H1 (cell line): ENCODE measurements around the gene RAB3IP. TPM values are rescaled to one million over a fixed set of nuclear protein-coding genes. Genes with fewer than 3 reads are reported as not detected.

Source experiments
- BCL11A ChIP-seq, 2 experiments: IDR thresholded peaks; one replicate each; pipeline ENCODE4 v1.6.1; 2011; ENCODE audit warnings: low read depth in 2 of 2, low read length in 2 of 2, mild to moderate bottlenecking in 2 of 2
- CBX5 ChIP-seq: fragments of 300-800, 300-1000 bp; sonication (generic); IDR thresholded peaks from 2 replicates; pipeline ENCODE4 v1.7.1; 2016; ENCODE audit warnings: antibody characterized with exemption, low read length, low read depth
- CBX8 ChIP-seq: fragments of 300-800, 300-1000 bp; sonication (generic); IDR thresholded peaks from 2 replicates; pipeline ENCODE4 v1.7.1; 2016; ENCODE audit warnings: low read depth, low read length, borderline replicate concordance
- CTBP2 ChIP-seq: IDR thresholded peaks from 2 replicates; pipeline ENCODE4 v1.7.0; 2011; ENCODE audit warnings: borderline replicate concordance, mild to moderate bottlenecking, moderate library complexity, mixed read lengths, low read length; ENCODE audit not compliant: insufficient read depth, insufficient read length
- CTCF ChIP-seq, 3 experiments: IDR thresholded peaks; 1 replicate in 2 of 3; 2 replicates in 1 of 3; pipeline versions ENCODE4 v1.5.1 to v1.6.1; 2011; ENCODE audit warnings: low read length in 3 of 3, mild to moderate bottlenecking in 3 of 3, inconsistent platforms in 2 of 3, low read depth in 1 of 3, moderate library complexity in 1 of 3; ENCODE audit not compliant: insufficient read depth in 1 of 3; ENCODE audit errors: control extremely low read depth in 1 of 3
- EGR1 ChIP-seq: IDR thresholded peaks from 2 replicates; pipeline ENCODE4 v1.6.1; 2011; ENCODE audit warnings: low read depth, low read length, borderline replicate concordance
- EP300 ChIP-seq, 2 experiments: IDR thresholded peaks; 1 replicate in 1 of 2; 2 replicates in 1 of 2; pipeline ENCODE4 v1.6.1; 2011 to 2012; ENCODE audit warnings: low read depth in 2 of 2, low read length in 2 of 2, mild to moderate bottlenecking in 2 of 2, borderline replicate concordance in 1 of 2, inconsistent platforms in 1 of 2, moderate library complexity in 1 of 2
- HDAC6 ChIP-seq: IDR thresholded peaks from one replicate; pipeline ENCODE4 v1.7.1; 2012; ENCODE audit warnings: low read depth, mild to moderate bottlenecking, inconsistent platforms, low read length, moderate library complexity
- PHF8 ChIP-seq: fragments of 200-600 bp; sonication (generic); conservative IDR thresholded peaks from 2 replicates; pipeline ENCODE4 v1.7.1; 2012; ENCODE audit warnings: low read depth, mild to moderate bottlenecking, inconsistent platforms, low read length, moderate library complexity
- POU5F1 ChIP-seq: IDR thresholded peaks from 2 replicates; pipeline ENCODE4 v1.6.1; 2011; ENCODE audit warnings: low read depth, mild to moderate bottlenecking, low read length, moderate library complexity
- RAD21 ChIP-seq, 2 experiments: IDR thresholded peaks in 1 of 2; conservative IDR thresholded peaks in 1 of 2; 2 replicates each; pipeline ENCODE4 v1.6.1; 2011; ENCODE audit warnings: low read depth in 2 of 2, low read length in 2 of 2, improper control_type of control experiment in 1 of 2, inconsistent platforms in 1 of 2, mild to moderate bottlenecking in 1 of 2, moderate library complexity in 1 of 2
- RFX5 ChIP-seq: IDR thresholded peaks from 2 replicates; pipeline ENCODE4 v1.6.1; 2011; ENCODE audit warnings: low read depth, low read length, improper control_type of control experiment, borderline replicate concordance
- SAP30 ChIP-seq: fragments of 300-600 bp; sonication (generic); IDR thresholded peaks from 2 replicates; pipeline ENCODE4 v1.7.1; 2012; ENCODE audit warnings: low read length, moderate library complexity, mild to moderate bottlenecking, inconsistent platforms; ENCODE audit not compliant: insufficient read depth, insufficient replicate concordance
- SIN3A ChIP-seq, 2 experiments: IDR thresholded peaks in 1 of 2; conservative IDR thresholded peaks in 1 of 2; 2 replicates each; pipeline ENCODE4 v1.6.1; 2011 to 2012; ENCODE audit warnings: low read length in 2 of 2, improper control_type of control experiment in 1 of 2, low read depth in 1 of 2, mild to moderate bottlenecking in 1 of 2
- SP1 ChIP-seq: IDR thresholded peaks from 2 replicates; pipeline ENCODE4 v1.6.1; 2011; ENCODE audit warnings: low read depth, low read length
- SUZ12 ChIP-seq: fragments of 200-600 bp; sonication (generic); IDR thresholded peaks from 2 replicates; pipeline ENCODE4 v1.6.1; 2012; ENCODE audit warnings: mild to moderate bottlenecking, inconsistent platforms, low read length, moderate library complexity, mixed read lengths
- TEAD4 ChIP-seq: IDR thresholded peaks from 2 replicates; pipeline ENCODE4 v1.6.1; 2012; ENCODE audit warnings: low read depth, low read length, inconsistent platforms, mixed read lengths
- polyA plus RNA-seq, 7 experiments: library from polyadenylated mRNA; depleted of rRNA in 3 of 7; stranded (reverse) in 5 of 7; unstranded in 2 of 7; fragments of >200 nt in 5 of 7; fragments of 200-250 nt in 2 of 7; gene quantifications; 1 replicate in 5 of 7; 2 replicates in 1 of 7; 4 replicates in 1 of 7; pipeline versions ENCODE4 v1.2.1 to v1.2.3, GENCODE V29; 2011 to 2013; ENCODE audit warnings: missing spikeins in 2 of 7, mixed read lengths in 2 of 7
- total RNA-seq: library from RNA; stranded (reverse); fragmentation: NEBNext Ultra II Directional; extraction: Animal tissue kit (Norgen Biotek cat#: 25700); gene quantifications from 2 replicates; pipeline ENCODE4 v1.2.1, GENCODE V29; 2021

The RAB3IP gene
- total and polyA plus RNA-seq, 2 of the 8 experiments (the other 6 are each of a cell fraction or from before 2014, with no cell fraction given) = 17.7 to 34.6 TPM

- TF ChIP-seq SAP30 = peak; percentile 65
- TF ChIP-seq RFX5 = no peak
- TF ChIP-seq TEAD4 = no peak
- TF ChIP-seq SIN3A (conservative IDR thresholded peaks at IDR 0.05 in 1 of 2, IDR thresholded peaks at IDR 0.05 in 1 of 2; ENCODE audit: low read depth in 1 of 2, low read length in 2 of 2) = peak in 1 of 2 experiments; percentile 24; a peak in 1 of 4 replicates
- no peak for TF ChIP-seq EP300 (IDR thresholded peaks at IDR 0.05; ENCODE audit: borderline replicate concordance in 1 of 2, low read depth in 2 of 2, low read length in 2 of 2)
- TF ChIP-seq CBX8 = no peak
- 0 out of 2 replicates have a peak, but pooled peaks have one; percentile 13 for TF ChIP-seq SP1
- no peak for TF ChIP-seq HDAC6
- TF ChIP-seq CTCF (IDR thresholded peaks at IDR 0.05; ENCODE audit: control extremely low read depth in 1 of 3, insufficient read depth in 1 of 3, low read depth in 1 of 3, low read length in 3 of 3) = no peak
- TF ChIP-seq PHF8 = peak; percentile 41
- no peak for TF ChIP-seq CTBP2
- no peak for TF ChIP-seq POU5F1
- peak; percentile 52; the same call in 1 of the 2 replicates for TF ChIP-seq SUZ12
- no peak for TF ChIP-seq CBX5
- TF ChIP-seq EGR1 = no peak
- no peak for TF ChIP-seq RAD21 (IDR thresholded peaks at IDR 0.05 in 1 of 2, conservative IDR thresholded peaks at IDR 0.05 in 1 of 2; ENCODE audit: low read depth in 2 of 2, low read length in 2 of 2)
- no peak for TF ChIP-seq BCL11A (IDR thresholded peaks at IDR 0.05; ENCODE audit: low read depth in 2 of 2, low read length in 2 of 2)
Observed at GRCh38 chr12:69739287-69740191, 879 bp downstream of the RAB3IP start (continued).
